Kidney glomerular epithelial cell (primary cell): ENCODE data around the gene KIF15.
"Not testable (repeated sequence)": the region's sequence is repeated elsewhere in the genome, so short reads cannot be mapped to it uniquely, and the experiment has no call there.

Experiments used
- DNase-seq: peaks from one replicate; lab custom pipeline; 2025; lab: John Stamatoyannopoulos, UW

KIF15 gene

GRCh38 chr3:44821206-44821605, 59.6 kb downstream of the KIF15 start:
- not testable (repeated sequence) for DNase-seq

GRCh38 chr3:44825264-44825925, 63.8 kb downstream of the KIF15 start:
- peak; percentile 92 for DNase-seq

DNA sequence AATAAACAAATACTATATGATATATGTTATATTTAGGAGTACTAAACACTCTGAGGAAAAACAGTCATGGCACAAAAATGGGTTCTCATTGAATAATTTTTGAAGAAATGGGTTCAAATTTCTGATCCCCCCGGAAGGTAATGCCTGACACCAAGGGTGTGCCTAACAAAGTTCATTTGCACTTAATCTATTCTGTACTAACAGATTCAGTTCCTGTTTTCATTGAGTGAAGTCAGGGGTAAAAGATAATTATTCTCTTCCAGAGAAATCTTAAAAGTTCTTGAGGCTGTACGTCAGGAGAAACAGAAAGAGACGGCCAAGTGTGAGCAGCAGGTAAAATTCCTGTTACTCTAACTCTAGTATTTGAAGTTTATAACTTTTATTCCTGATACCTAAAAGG, 65.6 kb downstream of the KIF15 start:
- no peak for DNase-seq

DNA sequence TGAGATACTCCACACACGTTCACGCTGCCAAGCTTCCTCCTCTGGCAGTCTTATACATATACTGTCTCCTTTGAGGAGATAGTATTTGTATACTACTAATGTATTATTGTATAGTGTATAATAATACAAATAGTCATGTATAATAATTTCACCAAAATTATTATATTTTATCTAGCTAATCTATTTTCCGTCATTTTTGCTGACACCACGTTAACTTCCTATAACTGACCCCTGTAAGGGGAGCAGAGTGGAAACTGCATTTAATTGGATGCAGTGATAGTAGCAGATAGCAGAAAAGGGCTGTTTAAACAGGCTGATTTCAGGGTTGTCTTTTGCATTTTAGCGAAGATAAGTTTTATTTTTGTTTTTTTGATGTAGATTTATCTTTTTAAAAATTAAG, 69.6 kb downstream of the KIF15 start:
- no peak for DNase-seq

- DNase-seq, result no peak
These were observed 70.4 kb downstream of the KIF15 start for GRCh38 chr3:44832032-44832431.

- no peak for DNase-seq
These were observed 71.4 kb downstream of the KIF15 start for GRCh38 chr3:44832965-44833364.

GRCh38 chr3:44833394-44833793, 71.8 kb downstream of the KIF15 start:
- DNase-seq, result no peak

DNA sequence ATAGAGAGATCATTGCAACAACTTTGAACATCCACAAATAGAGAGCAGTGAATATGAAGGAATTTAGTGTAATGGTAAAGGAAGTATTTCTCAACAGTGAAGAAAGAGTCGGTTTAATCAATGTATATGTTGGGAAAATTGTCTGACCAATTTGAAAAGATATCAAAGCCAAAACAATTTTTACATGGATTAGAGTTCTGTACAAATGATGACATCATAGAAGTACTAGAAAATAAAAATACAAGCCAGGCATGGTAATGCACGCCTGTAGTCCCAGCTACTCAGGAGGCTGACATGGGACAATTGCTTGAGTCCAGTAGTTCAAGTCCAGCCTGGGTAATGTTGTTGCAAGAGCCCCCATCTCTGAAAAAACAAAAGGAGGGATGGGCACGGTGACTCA, 74.1 kb downstream of the KIF15 start:
- DNase-seq, result no peak

- DNase-seq, result no peak
These were observed 80.8 kb downstream of the KIF15 start for GRCh38 chr3:44842376-44842775.

- DNase-seq, result peak; percentile 8
These were observed 84.2 kb downstream of the KIF15 start for GRCh38 chr3:44845528-44846520.

- no peak for DNase-seq
These were observed 87.0 kb downstream of the KIF15 start for GRCh38 chr3:44848634-44849033.

DNA sequence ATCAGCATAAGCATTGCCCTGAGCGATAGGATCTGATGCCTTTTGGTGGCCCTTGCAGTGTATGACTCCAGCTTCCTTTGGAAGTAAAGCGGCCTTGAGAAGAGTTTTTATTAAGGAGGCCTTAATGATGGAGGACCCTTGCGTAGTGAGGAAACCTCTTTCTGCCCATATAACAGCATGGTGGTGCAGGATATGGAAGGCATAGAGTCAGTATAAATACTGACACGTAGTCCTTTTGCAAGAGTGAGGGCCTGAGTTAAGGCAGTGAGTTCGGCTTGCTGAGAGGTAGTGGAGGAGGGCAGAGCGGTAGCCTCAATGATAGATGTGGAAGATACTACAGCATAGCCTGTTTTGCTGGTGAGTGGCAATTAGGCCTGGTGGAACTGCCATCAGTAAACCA, 95.1 kb downstream of the KIF15 start:
- DNase-seq, result not testable (repeated sequence)

- no peak for DNase-seq
These were observed 98.5 kb downstream of the KIF15 start for GRCh38 chr3:44860117-44860516.

DNA sequence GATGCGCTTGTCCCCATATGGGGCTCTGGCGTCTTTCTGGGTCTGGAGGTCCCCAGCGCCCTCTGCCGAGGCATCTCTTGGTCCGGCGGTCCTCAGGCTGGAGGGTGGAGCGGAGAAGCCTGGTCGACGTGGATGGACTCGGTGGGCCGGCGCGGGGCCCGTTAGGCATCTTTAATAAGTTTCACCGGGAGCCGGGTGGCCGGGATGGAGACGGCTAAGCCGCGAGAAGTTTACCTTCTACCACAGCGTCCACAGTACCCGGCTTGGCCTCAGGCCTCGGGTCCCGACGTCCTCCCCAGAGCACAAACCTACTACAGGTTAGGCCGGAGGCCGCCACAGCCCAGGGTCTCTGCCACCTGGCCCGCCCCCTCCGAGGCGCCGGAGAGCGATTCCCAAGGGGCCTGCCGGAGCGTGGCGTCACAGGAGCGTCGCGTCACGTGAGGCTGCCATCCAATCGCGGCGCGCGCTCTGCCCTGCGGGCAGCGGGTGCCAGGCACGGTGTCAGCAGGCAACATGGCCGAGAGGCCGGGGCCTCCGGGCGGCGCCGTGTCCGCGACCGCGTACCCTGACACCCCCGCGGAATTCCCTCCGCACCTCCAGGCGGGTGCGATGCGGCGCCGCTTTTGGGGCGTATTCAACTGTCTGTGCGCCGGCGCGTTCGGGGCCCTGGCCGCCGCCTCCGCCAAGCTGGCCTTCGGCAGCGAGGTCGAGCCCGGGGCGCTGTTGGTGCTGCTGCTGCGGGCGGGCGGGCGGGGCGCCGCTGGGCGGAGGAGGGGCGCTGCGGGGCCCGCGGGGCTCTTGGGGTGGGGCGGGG, 100.0 kb downstream of the KIF15 start, which contains the start of gene TMEM42:
TMEM42 (plus strand) TSS at position 501 of the 814 bp plus-strand sequence; CDS start at position 514, 13 bp downstream.
- peak; percentile 62 for DNase-seq

DNA sequence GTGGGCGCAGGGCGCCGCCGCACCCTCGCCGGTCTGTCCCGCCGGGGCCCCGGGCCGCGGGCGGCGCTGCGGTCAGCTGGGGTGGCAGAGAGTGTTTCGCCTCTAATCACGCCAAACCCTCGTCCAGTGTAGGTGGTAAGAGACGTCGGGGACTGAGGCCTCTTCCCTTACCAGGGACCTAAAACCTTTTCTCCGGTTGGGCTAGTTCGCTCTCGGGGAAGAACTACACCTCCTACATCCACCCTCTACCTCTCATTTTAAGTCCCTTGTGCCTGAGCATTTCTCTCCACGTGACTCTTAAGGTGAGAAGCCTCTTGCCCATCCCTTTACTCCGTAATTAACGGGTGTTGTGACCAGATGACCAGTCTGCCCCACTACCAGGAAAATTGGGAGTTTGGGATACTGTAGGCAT, 100.6 kb downstream of the KIF15 start:
- no peak for DNase-seq

DNA sequence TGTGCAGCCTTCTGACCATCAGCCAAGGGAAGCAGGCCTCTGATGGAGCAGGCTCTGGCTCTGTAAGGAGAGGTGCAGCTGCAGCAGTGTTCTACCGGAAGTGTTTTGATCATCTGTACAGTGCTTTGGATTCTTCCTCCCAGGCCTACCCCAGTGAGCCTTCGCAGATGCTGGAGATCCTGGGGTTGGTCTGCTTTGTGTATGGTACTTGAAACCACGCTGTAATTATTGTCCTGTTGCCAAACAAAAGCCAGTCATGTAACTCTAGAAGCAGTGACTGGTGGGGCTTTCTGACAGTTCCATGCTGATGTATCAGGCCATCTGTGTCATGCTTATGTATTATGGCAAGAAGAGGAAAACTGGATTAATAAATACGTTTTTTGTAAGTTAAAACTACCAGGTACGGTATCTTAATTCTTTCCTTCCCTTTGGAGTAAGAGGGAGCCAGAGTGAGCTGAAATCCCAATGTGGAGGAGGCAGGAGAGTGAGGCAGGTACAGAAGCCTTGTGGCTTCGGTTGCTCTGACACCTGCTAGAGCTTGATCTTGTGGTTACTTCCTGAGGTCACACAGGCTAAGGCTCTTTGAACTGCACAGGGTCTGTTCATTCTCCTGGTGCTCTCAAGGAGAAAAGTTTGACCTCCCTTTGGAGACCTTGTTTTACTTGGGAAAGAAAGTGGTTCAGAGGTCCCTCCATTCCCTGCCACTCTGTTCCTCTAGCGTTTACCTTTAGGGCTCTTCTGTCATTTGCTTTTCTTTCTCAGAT, 103.9 kb downstream of the KIF15 start:
- no peak for DNase-seq

GRCh38 chr3:44867421-44868111, 106.0 kb downstream of the KIF15 start:
- DNase-seq, result no peak

DNA sequence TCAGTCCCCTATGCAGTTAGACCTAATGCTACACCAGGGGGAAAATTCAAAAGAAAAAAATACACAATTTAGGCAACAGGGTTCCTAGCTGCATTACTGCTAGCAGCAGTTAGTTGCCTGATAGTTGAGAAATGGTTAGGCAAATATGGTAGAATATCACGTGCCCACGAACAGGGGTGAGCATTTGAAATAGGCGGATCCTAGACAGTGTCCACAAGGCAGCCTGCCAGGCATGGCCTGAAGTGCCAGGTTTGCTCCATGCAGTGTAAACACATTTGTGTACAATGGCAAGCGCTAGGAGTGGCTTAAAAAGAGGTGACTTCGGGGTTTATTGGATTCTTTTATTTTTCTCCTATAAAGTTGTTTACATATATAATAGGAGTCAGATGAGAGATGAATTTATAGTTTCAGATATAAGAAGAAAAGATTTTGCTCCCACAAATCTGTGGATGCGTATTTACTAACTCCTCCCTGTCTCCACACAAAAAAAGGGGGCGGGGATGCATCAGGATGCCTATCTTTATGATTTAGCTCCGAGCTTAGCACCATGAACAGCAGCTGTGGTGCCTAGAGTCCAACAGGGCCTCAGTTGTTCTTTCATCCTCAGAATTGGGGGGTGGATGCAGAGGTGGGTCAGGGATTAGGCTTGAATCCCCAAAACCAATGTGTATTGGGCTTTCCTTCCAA, 108.9 kb downstream of the KIF15 start:
- DNase-seq, result no peak

GRCh38 chr3:44874308-44874707, 112.7 kb downstream of the KIF15 start, which contains the start of gene TGM4:
Gene TGM4, plus strand, starts transcription at chr3:44874608. Its CDS starts 71 bp downstream, at chr3:44874679.
- no peak for DNase-seq

- no peak for DNase-seq
These were observed 114.0 kb downstream of the KIF15 start for GRCh38 chr3:44875596-44875995.
